HepG2 (cell line): Measurements from ENCODE around the gene HIPK2. TPM values are rescaled to one million over a fixed set of nuclear protein-coding genes. Genes with fewer than 3 reads are reported as not detected.

Experiments used
- BCL6 ChIP-seq: IDR thresholded peaks from 2 replicates; pipeline ENCODE4 v1.6.1; 2016; ENCODE audit warnings: missing genetic modification reagents, missing compliant biosample characterization
- FOXJ3 ChIP-seq: sonication (generic); formaldehyde crosslinking; IDR thresholded peaks from 2 replicates; pipeline ENCODE4 v1.4.0; 2020; ENCODE audit warnings: missing genetic modification reagents, mild to moderate bottlenecking, borderline replicate concordance
- GTF2F1 ChIP-seq: fragments of 150-350 bp; IDR thresholded peaks from 2 replicates; pipeline ENCODE4 v1.6.1; 2014; ENCODE audit warnings: low read length
- IRX3 ChIP-seq: sonication (generic); formaldehyde crosslinking; IDR thresholded peaks from 2 replicates; pipeline ENCODE4 v1.8.1; 2023; ENCODE audit warnings: mild to moderate bottlenecking, low read depth, missing genetic modification reagents, borderline replicate concordance
- MAF1 ChIP-seq: sonication (generic); formaldehyde crosslinking; IDR thresholded peaks from 2 replicates; pipeline ENCODE4 v1.5.0; 2020; ENCODE audit warnings: missing genetic modification reagents, borderline replicate concordance
- NR1H2 ChIP-seq: sonication (generic); formaldehyde crosslinking; IDR thresholded peaks from 2 replicates; pipeline ENCODE4 v1.8.1; 2022; ENCODE audit warnings: low read depth, missing genetic modification reagents, borderline replicate concordance
- PPARG ChIP-seq: conservative IDR thresholded peaks from 2 replicates; pipeline ENCODE4 v1.6.1; 2016; ENCODE audit warnings: missing biosample characterization, missing genetic modification reagents
- SALL1 ChIP-seq: sonication (generic); formaldehyde crosslinking; IDR thresholded peaks from 2 replicates; pipeline ENCODE4 v1.8.0; 2022; ENCODE audit warnings: mild to moderate bottlenecking, missing genetic modification reagents
- SP140L ChIP-seq: sonication (generic); formaldehyde crosslinking; IDR thresholded peaks from 2 replicates; pipeline ENCODE4 v1.4.0; 2020; ENCODE audit warnings: missing genetic modification reagents, borderline replicate concordance
- ZKSCAN1 ChIP-seq: fragments of 150-350 bp; IDR thresholded peaks from 2 replicates; pipeline ENCODE4 v1.6.1; 2014; ENCODE audit warnings: low read length
- ZMYM3 ChIP-seq: sonication (generic); formaldehyde crosslinking; IDR thresholded peaks from 2 replicates; pipeline ENCODE4 v1.5.1; 2020; ENCODE audit warnings: mild to moderate bottlenecking, missing genetic modification reagents
- ZNF484 ChIP-seq: sonication (generic); formaldehyde crosslinking; IDR thresholded peaks from 2 replicates; pipeline ENCODE4 v1.5.1; 2020; ENCODE audit warnings: mild to moderate bottlenecking, low read depth, missing genetic modification reagents, borderline replicate concordance
- ZNF790 ChIP-seq: sonication (generic); formaldehyde crosslinking; IDR thresholded peaks from 2 replicates; pipeline ENCODE4 v1.8.0; 2022; ENCODE audit warnings: missing genetic modification reagents, mild to moderate bottlenecking, borderline replicate concordance
- polyA plus RNA-seq, 8 experiments: library from polyadenylated mRNA; depleted of rRNA in 3 of 8; stranded (reverse) in 7 of 8; unstranded in 1 of 8; fragments of >200 nt; fragmentation: Illumina TruSeq in 4 of 8; extraction: Trizol in 4 of 8; gene quantifications; 2 replicates each; pipeline versions ENCODE4 v1.2.1 to v1.2.3, GENCODE V29; 2011 to 2016; ENCODE audit warnings: low read depth in 4 of 8, missing spikeins in 1 of 8, mixed read lengths in 1 of 8; ENCODE audit not compliant: insufficient read depth in 1 of 8
- total RNA-seq, 5 experiments: library from RNA; depleted of rRNA; stranded (reverse); fragments of >200 nt; fragmentation: Illumina TruSeq; extraction: Trizol; gene quantifications; 2 replicates each; pipeline ENCODE4 v1.2.3, GENCODE V29; 2016; ENCODE audit warnings: low read depth in 1 of 5
- TF ChIP-seq, protein P1 (sequence below): sonication (generic); formaldehyde crosslinking; IDR thresholded peaks from 2 replicates; pipeline ENCODE4 v1.4.0; 2020; ENCODE audit warnings: missing genetic modification reagents
- TF ChIP-seq, protein P2 (sequence below): sonication (generic); formaldehyde crosslinking; IDR thresholded peaks from 2 replicates; pipeline ENCODE4 v1.5.1; 2020; ENCODE audit warnings: mild to moderate bottlenecking, moderate library complexity, missing genetic modification reagents
- TF ChIP-seq, protein P3 (sequence below): sonication (generic); formaldehyde crosslinking; IDR thresholded peaks from 2 replicates; pipeline ENCODE4 v1.8.0; 2022; ENCODE audit warnings: missing genetic modification reagents, mild to moderate bottlenecking, moderate library complexity, borderline replicate concordance
- TF ChIP-seq, protein P4 (sequence below): sonication (generic); formaldehyde crosslinking; conservative IDR thresholded peaks from 2 replicates; pipeline ENCODE4 v1.8.0; 2022; ENCODE audit warnings: low read depth, missing genetic modification reagents
- TF ChIP-seq, protein P5 (sequence below): sonication (generic); formaldehyde crosslinking; IDR thresholded peaks from 2 replicates; pipeline ENCODE4 v1.4.0; 2020; ENCODE audit warnings: missing genetic modification reagents

HIPK2 gene
- total and polyA plus RNA-seq, 2 of the 13 experiments (the other 11 are each of a cell fraction or from before 2014, with no cell fraction given): 14.4 to 20.2 TPM

DNA sequence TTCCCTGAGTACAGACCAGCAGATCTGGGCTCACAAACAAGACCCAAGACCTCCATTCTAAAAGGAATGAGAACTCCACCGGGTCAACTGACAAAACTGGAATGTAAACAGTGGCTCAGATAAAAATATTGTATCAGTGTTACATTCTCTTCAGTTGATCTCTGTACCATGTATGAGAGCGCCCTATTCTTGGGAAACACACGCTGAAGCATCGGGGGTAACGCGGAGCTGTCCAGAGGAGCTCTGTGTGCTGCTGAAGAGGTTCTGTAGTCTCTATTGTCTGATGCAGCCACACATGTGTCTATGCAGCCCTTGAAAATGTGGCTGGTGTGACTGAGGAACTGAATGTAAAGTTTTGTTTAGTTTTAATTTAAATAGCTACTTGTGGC lies 39.7 kb downstream of the HIPK2 start (continued):
- TF ChIP-seq, protein P1, sequence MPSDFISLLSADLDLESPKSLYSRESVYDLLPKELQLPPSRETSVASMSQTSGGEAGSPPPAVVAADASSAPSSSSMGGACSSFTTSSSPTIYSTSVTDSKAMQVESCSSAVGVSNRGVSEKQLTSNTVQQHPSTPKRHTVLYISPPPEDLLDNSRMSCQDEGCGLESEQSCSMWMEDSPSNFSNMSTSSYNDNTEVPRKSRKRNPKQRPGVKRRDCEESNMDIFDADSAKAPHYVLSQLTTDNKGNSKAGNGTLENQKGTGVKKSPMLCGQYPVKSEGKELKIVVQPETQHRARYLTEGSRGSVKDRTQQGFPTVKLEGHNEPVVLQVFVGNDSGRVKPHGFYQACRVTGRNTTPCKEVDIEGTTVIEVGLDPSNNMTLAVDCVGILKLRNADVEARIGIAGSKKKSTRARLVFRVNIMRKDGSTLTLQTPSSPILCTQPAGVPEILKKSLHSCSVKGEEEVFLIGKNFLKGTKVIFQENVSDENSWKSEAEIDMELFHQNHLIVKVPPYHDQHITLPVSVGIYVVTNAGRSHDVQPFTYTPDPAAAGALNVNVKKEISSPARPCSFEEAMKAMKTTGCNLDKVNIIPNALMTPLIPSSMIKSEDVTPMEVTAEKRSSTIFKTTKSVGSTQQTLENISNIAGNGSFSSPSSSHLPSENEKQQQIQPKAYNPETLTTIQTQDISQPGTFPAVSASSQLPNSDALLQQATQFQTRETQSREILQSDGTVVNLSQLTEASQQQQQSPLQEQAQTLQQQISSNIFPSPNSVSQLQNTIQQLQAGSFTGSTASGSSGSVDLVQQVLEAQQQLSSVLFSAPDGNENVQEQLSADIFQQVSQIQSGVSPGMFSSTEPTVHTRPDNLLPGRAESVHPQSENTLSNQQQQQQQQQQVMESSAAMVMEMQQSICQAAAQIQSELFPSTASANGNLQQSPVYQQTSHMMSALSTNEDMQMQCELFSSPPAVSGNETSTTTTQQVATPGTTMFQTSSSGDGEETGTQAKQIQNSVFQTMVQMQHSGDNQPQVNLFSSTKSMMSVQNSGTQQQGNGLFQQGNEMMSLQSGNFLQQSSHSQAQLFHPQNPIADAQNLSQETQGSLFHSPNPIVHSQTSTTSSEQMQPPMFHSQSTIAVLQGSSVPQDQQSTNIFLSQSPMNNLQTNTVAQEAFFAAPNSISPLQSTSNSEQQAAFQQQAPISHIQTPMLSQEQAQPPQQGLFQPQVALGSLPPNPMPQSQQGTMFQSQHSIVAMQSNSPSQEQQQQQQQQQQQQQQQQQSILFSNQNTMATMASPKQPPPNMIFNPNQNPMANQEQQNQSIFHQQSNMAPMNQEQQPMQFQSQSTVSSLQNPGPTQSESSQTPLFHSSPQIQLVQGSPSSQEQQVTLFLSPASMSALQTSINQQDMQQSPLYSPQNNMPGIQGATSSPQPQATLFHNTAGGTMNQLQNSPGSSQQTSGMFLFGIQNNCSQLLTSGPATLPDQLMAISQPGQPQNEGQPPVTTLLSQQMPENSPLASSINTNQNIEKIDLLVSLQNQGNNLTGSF (CRISPR knock-in tag): no peak
- TF ChIP-seq, protein P2, sequence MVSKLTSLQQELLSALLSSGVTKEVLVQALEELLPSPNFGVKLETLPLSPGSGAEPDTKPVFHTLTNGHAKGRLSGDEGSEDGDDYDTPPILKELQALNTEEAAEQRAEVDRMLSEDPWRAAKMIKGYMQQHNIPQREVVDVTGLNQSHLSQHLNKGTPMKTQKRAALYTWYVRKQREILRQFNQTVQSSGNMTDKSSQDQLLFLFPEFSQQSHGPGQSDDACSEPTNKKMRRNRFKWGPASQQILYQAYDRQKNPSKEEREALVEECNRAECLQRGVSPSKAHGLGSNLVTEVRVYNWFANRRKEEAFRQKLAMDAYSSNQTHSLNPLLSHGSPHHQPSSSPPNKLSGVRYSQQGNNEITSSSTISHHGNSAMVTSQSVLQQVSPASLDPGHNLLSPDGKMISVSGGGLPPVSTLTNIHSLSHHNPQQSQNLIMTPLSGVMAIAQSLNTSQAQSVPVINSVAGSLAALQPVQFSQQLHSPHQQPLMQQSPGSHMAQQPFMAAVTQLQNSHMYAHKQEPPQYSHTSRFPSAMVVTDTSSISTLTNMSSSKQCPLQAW (CRISPR knock-in tag): no peak
- TF ChIP-seq, protein P3, sequence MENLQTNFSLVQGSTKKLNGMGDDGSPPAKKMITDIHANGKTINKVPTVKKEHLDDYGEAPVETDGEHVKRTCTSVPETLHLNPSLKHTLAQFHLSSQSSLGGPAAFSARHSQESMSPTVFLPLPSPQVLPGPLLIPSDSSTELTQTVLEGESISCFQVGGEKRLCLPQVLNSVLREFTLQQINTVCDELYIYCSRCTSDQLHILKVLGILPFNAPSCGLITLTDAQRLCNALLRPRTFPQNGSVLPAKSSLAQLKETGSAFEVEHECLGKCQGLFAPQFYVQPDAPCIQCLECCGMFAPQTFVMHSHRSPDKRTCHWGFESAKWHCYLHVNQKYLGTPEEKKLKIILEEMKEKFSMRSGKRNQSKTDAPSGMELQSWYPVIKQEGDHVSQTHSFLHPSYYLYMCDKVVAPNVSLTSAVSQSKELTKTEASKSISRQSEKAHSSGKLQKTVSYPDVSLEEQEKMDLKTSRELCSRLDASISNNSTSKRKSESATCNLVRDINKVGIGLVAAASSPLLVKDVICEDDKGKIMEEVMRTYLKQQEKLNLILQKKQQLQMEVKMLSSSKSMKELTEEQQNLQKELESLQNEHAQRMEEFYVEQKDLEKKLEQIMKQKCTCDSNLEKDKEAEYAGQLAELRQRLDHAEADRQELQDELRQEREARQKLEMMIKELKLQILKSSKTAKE (CRISPR knock-in tag): no peak
- no peak for TF ChIP-seq ZNF484 (CRISPR knock-in tag)
- TF ChIP-seq MAF1: no peak
- TF ChIP-seq IRX3: no peak
- TF ChIP-seq, protein P4, sequence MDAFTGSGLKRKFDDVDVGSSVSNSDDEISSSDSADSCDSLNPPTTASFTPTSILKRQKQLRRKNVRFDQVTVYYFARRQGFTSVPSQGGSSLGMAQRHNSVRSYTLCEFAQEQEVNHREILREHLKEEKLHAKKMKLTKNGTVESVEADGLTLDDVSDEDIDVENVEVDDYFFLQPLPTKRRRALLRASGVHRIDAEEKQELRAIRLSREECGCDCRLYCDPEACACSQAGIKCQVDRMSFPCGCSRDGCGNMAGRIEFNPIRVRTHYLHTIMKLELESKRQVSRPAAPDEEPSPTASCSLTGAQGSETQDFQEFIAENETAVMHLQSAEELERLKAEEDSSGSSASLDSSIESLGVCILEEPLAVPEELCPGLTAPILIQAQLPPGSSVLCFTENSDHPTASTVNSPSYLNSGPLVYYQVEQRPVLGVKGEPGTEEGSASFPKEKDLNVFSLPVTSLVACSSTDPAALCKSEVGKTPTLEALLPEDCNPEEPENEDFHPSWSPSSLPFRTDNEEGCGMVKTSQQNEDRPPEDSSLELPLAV (CRISPR knock-in tag): no peak
- no peak for TF ChIP-seq NR1H2
- no peak for TF ChIP-seq PPARG (CRISPR knock-in tag)
- no peak for TF ChIP-seq ZMYM3 (CRISPR knock-in tag)
- no peak for TF ChIP-seq ZNF790 (CRISPR knock-in tag)
- TF ChIP-seq GTF2F1: no peak
- TF ChIP-seq, protein P5, sequence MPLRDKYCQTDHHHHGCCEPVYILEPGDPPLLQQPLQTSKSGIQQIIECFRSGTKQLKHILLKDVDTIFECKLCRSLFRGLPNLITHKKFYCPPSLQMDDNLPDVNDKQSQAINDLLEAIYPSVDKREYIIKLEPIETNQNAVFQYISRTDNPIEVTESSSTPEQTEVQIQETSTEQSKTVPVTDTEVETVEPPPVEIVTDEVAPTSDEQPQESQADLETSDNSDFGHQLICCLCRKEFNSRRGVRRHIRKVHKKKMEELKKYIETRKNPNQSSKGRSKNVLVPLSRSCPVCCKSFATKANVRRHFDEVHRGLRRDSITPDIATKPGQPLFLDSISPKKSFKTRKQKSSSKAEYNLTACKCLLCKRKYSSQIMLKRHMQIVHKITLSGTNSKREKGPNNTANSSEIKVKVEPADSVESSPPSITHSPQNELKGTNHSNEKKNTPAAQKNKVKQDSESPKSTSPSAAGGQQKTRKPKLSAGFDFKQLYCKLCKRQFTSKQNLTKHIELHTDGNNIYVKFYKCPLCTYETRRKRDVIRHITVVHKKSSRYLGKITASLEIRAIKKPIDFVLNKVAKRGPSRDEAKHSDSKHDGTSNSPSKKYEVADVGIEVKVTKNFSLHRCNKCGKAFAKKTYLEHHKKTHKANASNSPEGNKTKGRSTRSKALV (CRISPR knock-in tag): no peak
- peak; percentile 86 for TF ChIP-seq SALL1 (CRISPR knock-in tag)
- peak; percentile 43; the same call in 1 of the 2 replicates for TF ChIP-seq BCL6 (CRISPR knock-in tag)
- TF ChIP-seq SP140L (CRISPR knock-in tag): no peak
- peak; percentile 49; the same call in 1 of the 2 replicates for TF ChIP-seq FOXJ3 (CRISPR knock-in tag)
- TF ChIP-seq ZKSCAN1: no peak
